Thoracic aorta endothelial cell (primary cell): ENCODE measurements around the gene C1QL3. TPM values are rescaled to one million over a fixed set of nuclear protein-coding genes. Genes with fewer than 3 reads are reported as not detected.

Experiments
- small RNA-seq: library from RNA; depleted of rRNA; stranded (forward); fragments of <200 nt; gene quantifications from one replicate; pipeline ENCODE3, GENCODE V24; 2012
- total RNA-seq: library from RNA; depleted of rRNA; stranded (reverse); fragments of >200 nt; gene quantifications from 2 replicates; pipeline ENCODE4 v1.2.3, GENCODE V29; 2012

C1QL3 gene
- 0.14 and 0.66 TPM in 2 replicates for total RNA-seq

DNA sequence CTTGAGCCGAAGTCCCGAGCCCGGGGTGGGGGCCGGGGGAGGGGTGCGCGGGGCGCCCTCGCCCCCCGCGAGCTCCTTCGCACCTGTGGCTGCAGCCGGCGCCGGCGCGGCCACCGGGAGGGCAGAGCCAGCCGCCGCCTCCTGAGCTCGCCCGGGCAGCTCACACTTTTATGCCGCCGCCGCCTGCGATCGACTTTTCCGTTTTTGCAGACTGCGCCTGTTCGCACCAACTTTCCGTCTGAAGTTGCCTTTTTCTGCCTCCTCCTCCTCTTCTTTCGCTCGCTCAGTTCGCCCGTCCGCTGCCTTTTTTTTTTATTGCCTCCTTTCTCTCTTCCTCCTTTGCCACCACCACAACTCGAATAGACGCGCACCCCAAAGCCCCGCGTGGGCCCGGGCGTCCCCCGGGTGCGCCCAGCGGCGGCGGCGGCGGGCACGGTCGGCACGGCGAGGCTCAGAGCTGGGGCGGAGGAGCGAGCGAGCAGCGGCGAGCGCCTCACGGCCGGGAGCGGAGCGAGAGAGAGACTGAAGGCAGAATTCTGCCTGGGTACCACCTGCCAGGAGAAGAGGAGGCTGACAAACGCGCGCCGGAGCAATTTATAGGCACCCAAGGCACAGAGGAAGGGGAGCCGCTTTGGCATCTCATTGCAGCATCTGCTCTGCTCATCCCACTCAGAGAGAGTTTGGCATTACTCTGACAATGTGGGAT is at the start of gene C1QL3:
Gene C1QL3, minus strand, starts transcription at position 569 of the 706 bp plus-strand sequence. CDS start 814 bp downstream, outside the sequence.

Small RNA genes within 50 kb of the gene (small RNA-seq; reads per million reads assigned to genes)
- gene RNU2-18P, result 1.6 reads per million, percentile 40 among the genes with 10 or more reads in this experiment

Other genes starting within 250 kb of the C1QL3 start
- gene PTER, start 84.9 kb downstream of the C1QL3 start, total RNA-seq, result 11.3 and 22.3 TPM in 2 replicates